Stomach (tissue), 4 donors: ENCODE measurements around the gene ANGPTL8.

ENCODE experiments used
- CTCF ChIP-seq, 7 experiments: fragments of 450-650 bp in 4 of 7; fragments of 200-600 bp in 3 of 7; sonication (generic) in 3 of 7; IDR thresholded peaks; one replicate each; pipeline ENCODE4 v1.5.1; 2016 to 2019; ENCODE audit warnings: antibody characterized with exemption in 7 of 7, control low read depth in 2 of 7, mild to moderate bottlenecking in 1 of 7
- EP300 ChIP-seq: sonication (generic); formaldehyde crosslinking; IDR thresholded peaks from one replicate; pipeline ENCODE4 v1.6.1; 2017; ENCODE audit warnings: antibody characterized with exemption
- POLR2A ChIP-seq, 4 donors: fragments of 450-650 bp; IDR thresholded peaks; one replicate each; pipeline ENCODE4 v1.6.1; 2016; ENCODE audit warnings: antibody characterized with exemption in 4 of 4, control low read depth in 2 of 4, mild to moderate bottlenecking in 1 of 4, moderate library complexity in 1 of 4
- POLR2AphosphoS5 ChIP-seq, 3 donors: sonication (generic); formaldehyde crosslinking; IDR thresholded peaks; one replicate each; pipeline ENCODE4 v1.6.1; 2016; ENCODE audit warnings: antibody characterized with exemption in 3 of 3

GRCh38 chr19:11256189-11256588 is 16.8 kb downstream of the ANGPTL8 start:
- no peak for TF ChIP-seq CTCF (IDR thresholded peaks at IDR 0.05)
- TF ChIP-seq POLR2A (IDR thresholded peaks at IDR 0.05): no peak
- TF ChIP-seq POLR2AphosphoS5 (IDR thresholded peaks at IDR 0.05): no peak
- no peak for TF ChIP-seq EP300
